Lower leg skin (tissue), 4 donors: Measurements from ENCODE around the gene MOK. TPM values are rescaled to one million over a fixed set of nuclear protein-coding genes. Genes with fewer than 3 reads are reported as not detected.

Experiments
- DNase-seq, 2 donors: peaks; one replicate each; pipeline ENCODE4 v3.0.0-alpha.2; 2019; ENCODE audit warnings: low spot score in 2 of 2
- H3K4me3 ChIP-seq: fragments of 200-600 bp; sonication (generic); 2 replicates; pipeline ENCODE4 v1.5.1; 2017; ENCODE audit warnings: mild to moderate bottlenecking, low read depth; ENCODE audit not compliant: poor library complexity, severe bottlenecking
- CTCF ChIP-seq, 3 donors: fragments of 450-650 bp; IDR thresholded peaks; one replicate each; pipeline ENCODE4 v1.5.1; 2016; ENCODE audit warnings: antibody characterized with exemption in 3 of 3, mild to moderate bottlenecking in 3 of 3, moderate library complexity in 2 of 3
- POLR2A ChIP-seq, 2 donors: fragments of 450-650 bp; IDR thresholded peaks; one replicate each; pipeline ENCODE4 v1.6.1; 2016 to 2017; ENCODE audit warnings: antibody characterized with exemption in 2 of 2, mild to moderate bottlenecking in 1 of 2, moderate library complexity in 1 of 2
- WGBS, 2 donors: methylation state at CpG; one replicate each; pipeline ENCODE4 v1.1.5; 2018; 5-methylcytosine and 5-hydroxymethylcytosine counted together
- intact Hi-C: fragments of 100-400 bp; cut with DNase I; formaldehyde crosslinking; loops from one replicate; pipeline ENCODE4 v1.15.0; 2023; ENCODE audit warnings: low total_unique reads
- total RNA-seq, 4 donors: library from RNA; depleted of rRNA; stranded (reverse); fragments of >200 nt; gene quantifications; one replicate each; pipeline ENCODE4 v1.1.0, GENCODE V29; 2016

Gene MOK
- total RNA-seq, 4 donors from 2014 or later: 2.1 to 12.2 (median 7.8) TPM

- intact Hi-C loops: no loop called here
- whole genome bisulfite sequencing, 2 donors: 90 to 94% methylated on average over 14 of the region's 14 CpGs
Observed at GRCh38 chr14:102326583-102326982, 21.6 kb upstream of the MOK start.

GRCh38 chr14:102325791-102326345 is 20.9 kb upstream of the MOK start:
- intact Hi-C loops: no loop called here
- DNase-seq: no peak
- H3K4me3 ChIP-seq: no peak overlapping the region
- 77 to 81% methylated on average over 9 of the region's 9 CpGs for WGBS, 2 donors
- no peak for TF ChIP-seq CTCF (IDR thresholded peaks at IDR 0.05)
- no peak for TF ChIP-seq POLR2A (IDR thresholded peaks at IDR 0.05)

More at GRCh38 chr14:102326583-102326982, 21.6 kb upstream of the MOK start:
- TF ChIP-seq CTCF (IDR thresholded peaks at IDR 0.05) (no peak), POLR2A (IDR thresholded peaks at IDR 0.05) (no peak)
- H3K4me3 ChIP-seq: no peak overlapping the region
- DNase-seq: no peak

GRCh38 chr14:102323102-102323501 is 18.1 kb upstream of the MOK start:
- no peak overlapping the region for H3K4me3 ChIP-seq
- WGBS, 2 donors: 28% methylated on average over 8 of the region's 8 CpGs
- TF ChIP-seq POLR2A (IDR thresholded peaks at IDR 0.05) (no peak), CTCF (IDR thresholded peaks at IDR 0.05) (no peak)
- peak; percentile 61 to 93 for DNase-seq
- intact Hi-C loops: no loop called here

- no peak for DNase-seq
- no peak for TF ChIP-seq POLR2A (IDR thresholded peaks at IDR 0.05)
- intact Hi-C loops: no loop called here
- WGBS, 2 donors: 88 to 90% methylated on average over 12 of the region's 12 CpGs
- H3K4me3 ChIP-seq: no peak overlapping the region
Observed at GRCh38 chr14:102321456-102322422, 16.8 kb upstream of the MOK start.

- no peak overlapping the region for H3K4me3 ChIP-seq
Observed at GRCh38 chr14:102320671-102321455, 15.9 kb upstream of the MOK start.

More at GRCh38 chr14:102320671-102321455, 15.9 kb upstream of the MOK start:
- intact Hi-C loops: no loop called here
- TF ChIP-seq CTCF (IDR thresholded peaks at IDR 0.05) (no peak), POLR2A (IDR thresholded peaks at IDR 0.05) (no peak)
- DNase-seq: no peak
- 83 to 86% methylated on average over 17 of the region's 17 CpGs for WGBS, 2 donors
